H7 (cell line): ENCODE data around the gene SWSAP1. TPM values are rescaled to one million over a fixed set of nuclear protein-coding genes. Genes with fewer than 3 reads are reported as not detected.
A peak's percentile ranks its signal among the peaks of the same experiment; 100 is the strongest.
"Not testable (repeated sequence)": the region's sequence is repeated elsewhere in the genome, so short reads cannot be mapped to it uniquely, and the experiment has no call there.

Experiments
- DNase-seq: peaks from one replicate; pipeline ENCODE4 v3.0.0; 2012
- H3K27me3 ChIP-seq: 2 replicates; pipeline ENCODE4 v1.6.0; 2011; ENCODE audit warnings: mild to moderate bottlenecking, low read length; ENCODE audit not compliant: control insufficient read depth, insufficient read depth
- H3K36me3 ChIP-seq: replicated peaks from 2 replicates; pipeline ENCODE4 v1.5.1; 2011; ENCODE audit warnings: low read length; ENCODE audit not compliant: control insufficient read depth, insufficient read depth
- H3K4me3 ChIP-seq: 2 replicates; pipeline ENCODE4 v1.5.1; 2011; ENCODE audit warnings: low read depth, mild to moderate bottlenecking, control low read depth, low read length, moderate library complexity; ENCODE audit not compliant: insufficient read depth
- total RNA-seq: library from RNA; depleted of rRNA; stranded (reverse); fragments of >200 nt; shearing (Covaris generic); gene quantifications from 2 replicates; pipeline ENCODE4 v1.2.3, GENCODE V29; 2014

The SWSAP1 gene
- total RNA-seq, 1 experiment from 2014 or later = 3.0 TPM

GRCh38 chr19:11342429-11342828 lies 32.0 kb upstream of the SWSAP1 start:
- no peak for DNase-seq
- Histone ChIP-seq H3K27me3 (no peaks in the 10 kb centered on the region), H3K36me3 (peaks cover 3% of the 10 kb centered on the region), H3K4me3 (no peak overlapping the region)

GRCh38 chr19:11345122-11345803 lies 29.2 kb upstream of the SWSAP1 start:
- Histone ChIP-seq H3K4me3 (peak overlapping the region; percentile 86), H3K27me3 (no peaks in the 10 kb centered on the region), H3K36me3 (peaks cover 3% of the 10 kb centered on the region)
- DNase-seq = peak; percentile 31

DNA sequence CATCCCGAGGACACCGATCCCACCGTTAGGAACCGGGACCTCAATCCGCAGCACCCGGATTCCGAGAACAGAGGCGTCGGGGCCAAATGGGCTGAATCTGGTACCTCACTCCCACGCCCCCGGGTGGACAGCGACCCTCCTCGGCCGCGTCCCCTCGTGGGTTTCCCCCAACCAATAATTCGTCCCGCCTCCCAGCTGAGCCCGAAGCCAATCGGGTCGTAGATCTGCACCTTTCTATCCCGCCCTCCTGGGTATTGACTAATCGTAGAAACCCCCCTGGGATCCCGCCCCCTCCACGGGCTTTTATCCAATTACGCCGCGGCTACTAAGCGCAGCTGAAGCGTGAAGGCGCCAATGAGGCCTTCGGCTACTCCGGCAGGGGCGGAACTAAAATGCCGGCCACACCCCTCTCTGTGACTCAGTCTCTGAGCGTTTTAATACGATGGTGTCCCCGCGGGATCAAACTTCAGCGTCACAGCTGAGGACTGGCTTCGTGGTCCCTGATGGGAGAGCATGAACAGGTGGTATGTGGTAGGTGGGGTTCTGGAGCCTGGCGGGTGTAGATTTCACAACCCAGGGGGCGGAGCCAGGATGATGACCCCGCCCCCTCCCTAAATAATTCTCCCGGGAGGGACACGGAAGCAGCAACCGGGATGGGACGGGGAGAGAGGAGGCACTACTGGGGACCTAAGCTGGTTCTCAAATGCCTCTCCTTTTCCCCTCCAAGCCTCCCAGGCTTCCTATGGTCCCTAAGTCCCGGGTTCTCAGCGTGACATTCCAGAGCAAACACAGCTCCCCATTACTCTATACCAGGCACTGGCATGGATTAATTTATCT lies 28.1 kb upstream of the SWSAP1 start, which contains the start of the genes CCDC159 and TMEM205:
Gene CCDC159, plus strand, starts transcription at position 416 of the 837 bp plus-strand sequence. Its CDS starts 88 bp downstream, at position 504.
Gene TMEM205, minus strand, starts transcription at position 165 of the 837 bp plus-strand sequence. CDS start 649 bp downstream, outside the sequence.
- Histone ChIP-seq H3K4me3 (peak within 1 kb of the TSS; percentile 86), H3K27me3 (no peaks in the 10 kb centered on the region), H3K36me3 (peaks cover 2% of the 10 kb centered on the region)
- DNase-seq = peak; percentile 97

DNA sequence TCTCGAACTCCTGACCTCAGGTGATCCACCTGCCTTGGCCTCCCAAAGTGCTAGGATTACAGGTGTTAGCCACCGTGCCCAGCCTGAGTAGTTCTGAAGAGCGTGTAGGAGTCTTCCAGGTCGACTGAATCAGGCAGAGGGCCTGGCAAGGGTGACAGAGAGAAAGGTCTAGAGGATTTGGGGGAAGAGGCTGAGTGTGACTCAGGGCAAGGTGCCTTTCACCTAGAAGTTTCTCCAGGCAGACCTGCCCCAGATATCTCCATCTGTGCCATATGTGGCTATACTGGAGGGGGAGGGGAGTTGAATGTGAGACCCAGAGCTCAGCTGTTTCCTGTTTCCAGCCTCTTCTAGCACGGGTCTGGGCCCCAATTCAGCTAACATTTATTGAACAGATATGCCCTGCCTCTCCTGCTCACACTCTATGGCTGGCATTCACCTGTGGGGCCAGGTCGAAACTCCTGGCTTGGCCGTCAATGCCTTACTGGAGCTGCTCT lies 26.9 kb upstream of the SWSAP1 start:
- no peaks in the 10 kb centered on the region; the same call in 1 of the 2 replicates for H3K27me3 ChIP-seq
- DNase-seq = no peak
- H3K4me3 ChIP-seq = no peak overlapping the region
- H3K36me3 ChIP-seq = no peaks in the 10 kb centered on the region; the same call in 1 of the 2 replicates

- Histone ChIP-seq H3K27me3 (no peaks in the 10 kb centered on the region; the same call in 1 of the 2 replicates), H3K4me3 (no peak overlapping the region), H3K36me3 (no peaks in the 10 kb centered on the region)
- DNase-seq = no peak
Observed at GRCh38 chr19:11349171-11349570, 25.3 kb upstream of the SWSAP1 start.

- DNase-seq, H3K36me3 ChIP-seq, H3K27me3 ChIP-seq, H3K4me3 ChIP-seq: not testable (repeated sequence)
Observed at GRCh38 chr19:11354102-11354501, 20.4 kb upstream of the SWSAP1 start.

DNA sequence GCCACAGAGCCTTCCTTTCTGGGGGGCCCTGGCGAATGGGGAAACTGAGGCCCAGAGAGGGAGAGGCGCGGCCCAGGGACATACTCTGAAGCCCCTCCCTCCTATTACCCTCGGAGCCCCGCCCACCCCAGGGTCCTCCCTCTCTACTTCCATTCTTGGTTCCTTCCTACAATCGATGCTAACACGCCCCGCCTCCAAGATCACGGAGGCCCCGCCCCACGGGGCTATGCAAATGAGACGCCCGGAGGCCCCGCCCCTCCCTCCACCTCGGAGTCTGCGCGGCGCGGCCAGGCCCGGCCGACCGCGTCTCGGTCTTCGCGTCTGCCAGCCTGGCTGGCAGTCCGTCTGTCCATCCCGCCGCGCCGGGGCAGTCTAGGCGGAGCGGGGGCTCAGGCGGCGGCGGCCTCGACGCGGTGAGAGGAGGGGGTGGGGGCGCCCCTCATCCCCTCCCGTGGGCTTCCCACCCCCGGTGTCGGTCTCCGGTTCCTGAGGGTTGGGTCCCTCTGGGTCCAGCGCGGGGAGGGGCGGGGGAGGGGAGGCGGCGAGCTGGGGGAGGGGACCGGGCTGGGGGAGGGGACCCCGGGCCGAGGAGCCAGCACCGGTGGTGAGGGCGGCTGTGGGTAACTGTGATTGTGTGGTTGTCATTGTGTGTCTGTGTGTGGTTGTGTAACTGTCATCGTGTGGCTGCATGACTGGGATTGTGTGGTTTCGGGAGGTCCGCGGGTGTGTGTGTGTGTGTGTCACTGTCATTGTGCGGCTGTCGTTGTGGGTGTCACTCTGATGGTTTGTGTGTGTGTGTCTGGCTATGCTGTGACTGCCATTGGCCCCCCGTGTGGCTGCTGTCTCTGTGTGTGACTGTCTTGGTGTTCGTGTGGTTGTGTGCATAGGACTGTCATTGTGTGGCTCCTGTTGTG lies 19.0 kb upstream of the SWSAP1 start, which contains the start of gene PLPPR2:
Gene PLPPR2, plus strand, starts transcription at position 273 of the 914 bp plus-strand sequence. CDS start 2,242 bp downstream, outside the sequence.
- H3K27me3 ChIP-seq = peaks cover 7% of the 10 kb centered on the region
- no peaks in the 10 kb centered on the region for H3K36me3 ChIP-seq
- H3K4me3 ChIP-seq = peak within 1 kb of the TSS; percentile 46
- peak; percentile 99 for DNase-seq

GRCh38 chr19:11356074-11356397 lies 18.4 kb upstream of the SWSAP1 start:
- H3K4me3 ChIP-seq = no peak overlapping the region
- DNase-seq = no peak
- H3K36me3 ChIP-seq = no peaks in the 10 kb centered on the region
- H3K27me3 ChIP-seq = peaks cover 12% of the 10 kb centered on the region

- DNase-seq = peak; percentile 61
- Histone ChIP-seq H3K27me3 (peaks cover 16% of the 10 kb centered on the region), H3K4me3 (no peak overlapping the region), H3K36me3 (no peaks in the 10 kb centered on the region)
Observed at GRCh38 chr19:11356676-11357550, 17.6 kb upstream of the SWSAP1 start.

DNA sequence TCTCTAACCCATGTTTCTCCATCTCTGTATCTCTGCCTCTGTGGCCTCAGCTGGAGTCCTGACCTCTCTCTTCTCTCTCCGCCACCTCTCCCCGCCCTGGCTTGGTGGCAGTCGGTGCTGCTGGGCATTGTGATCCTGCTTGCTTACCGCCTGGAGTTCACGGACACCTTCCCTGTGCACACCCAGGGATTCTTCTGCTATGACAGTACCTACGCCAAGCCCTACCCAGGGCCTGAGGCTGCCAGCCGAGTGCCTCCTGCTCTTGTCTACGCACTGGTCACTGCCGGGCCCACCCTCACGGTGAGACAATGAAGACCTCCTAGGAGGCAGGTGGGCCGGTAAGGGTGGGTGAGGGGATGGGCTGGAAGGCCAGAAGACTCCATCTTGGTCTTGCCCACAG lies 15.0 kb upstream of the SWSAP1 start:
- no peak overlapping the region for H3K4me3 ChIP-seq
- H3K27me3 ChIP-seq = peaks cover 18% of the 10 kb centered on the region
- no peaks in the 10 kb centered on the region for H3K36me3 ChIP-seq
- DNase-seq = no peak

DNA sequence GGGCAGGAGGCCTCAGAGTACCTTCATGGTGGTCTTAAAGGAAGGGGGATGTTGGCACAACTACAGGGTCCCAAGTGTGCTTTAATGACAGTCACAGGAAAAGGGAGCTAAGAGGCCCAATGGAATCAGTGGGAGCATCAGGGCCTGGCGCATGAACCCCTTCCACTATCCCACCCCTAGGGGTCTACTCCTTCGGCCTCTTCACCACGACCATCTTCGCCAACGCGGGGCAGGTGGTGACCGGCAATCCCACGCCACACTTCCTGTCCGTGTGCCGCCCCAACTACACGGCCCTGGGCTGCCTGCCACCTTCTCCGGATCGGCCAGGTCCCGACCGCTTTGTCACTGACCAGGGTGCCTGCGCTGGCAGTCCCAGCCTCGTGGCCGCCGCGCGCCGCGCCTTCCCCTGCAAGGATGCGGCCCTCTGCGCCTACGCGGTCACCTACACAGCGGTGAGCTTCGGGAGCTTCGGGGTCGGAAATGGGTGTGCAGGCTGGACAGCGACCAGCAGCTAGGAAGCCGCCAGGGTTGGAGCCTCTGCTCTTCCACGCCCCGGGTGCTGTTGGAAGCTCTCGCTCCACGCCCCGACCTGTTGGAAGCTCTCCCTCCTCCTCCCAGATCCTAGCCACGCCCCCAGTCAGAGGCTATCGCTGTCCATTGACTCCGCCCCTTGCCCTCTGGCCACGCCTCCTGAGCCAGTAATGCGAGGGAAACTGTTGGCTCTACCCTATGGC lies 13.3 kb upstream of the SWSAP1 start:
- peak; percentile 98 for DNase-seq
- Histone ChIP-seq H3K4me3 (peak overlapping the region; percentile 64), H3K36me3 (no peaks in the 10 kb centered on the region), H3K27me3 (peaks cover 14% of the 10 kb centered on the region; the same call in 1 of the 2 replicates)

GRCh38 chr19:11361771-11362731 lies 12.4 kb upstream of the SWSAP1 start:
- H3K27me3 ChIP-seq = peaks cover 13% of the 10 kb centered on the region; the same call in 1 of the 2 replicates
- H3K4me3 ChIP-seq = peak overlapping the region; percentile 64
- peak; percentile 90 for DNase-seq
- no peaks in the 10 kb centered on the region for H3K36me3 ChIP-seq
